Liver (tissue), 9 donors: ENCODE data around the gene EXOC3. TPM values are rescaled to one million over a fixed set of nuclear protein-coding genes. Genes with fewer than 3 reads are reported as not detected.

Source experiments
- DNase-seq: peaks from one replicate; pipeline ENCODE4 v3.0.0-alpha.2; 2017; ENCODE audit warnings: low spot score
- H3K27ac ChIP-seq, 2 donors: one replicate each; pipeline ENCODE4 v1.7.0; 2013; ENCODE audit warnings: inconsistent platforms in 2 of 2, low read length in 2 of 2, control low read depth in 1 of 2, low read depth in 1 of 2, mild to moderate bottlenecking in 1 of 2
- H3K27me3 ChIP-seq, 4 donors: one replicate each; pipeline versions ENCODE4 v1.6.1 to v1.7.0; 2013; ENCODE audit warnings: low read length in 3 of 4, inconsistent platforms in 1 of 4, mild to moderate bottlenecking in 1 of 4, moderate library complexity in 1 of 4; ENCODE audit not compliant: control insufficient read depth in 4 of 4, insufficient read depth in 4 of 4
- H3K36me3 ChIP-seq, 4 donors: one replicate each; pipeline versions ENCODE4 v1.6.1 to v1.7.0; 2013; ENCODE audit warnings: low read length in 3 of 4, mild to moderate bottlenecking in 3 of 4, low read depth in 1 of 4, moderate library complexity in 1 of 4; ENCODE audit not compliant: control insufficient read depth in 4 of 4, insufficient read depth in 3 of 4
- H3K4me1 ChIP-seq, 4 donors: one replicate each; pipeline versions ENCODE4 v1.6.1 to v1.7.0; 2013; ENCODE audit warnings: low read length in 3 of 4, mild to moderate bottlenecking in 3 of 4, moderate library complexity in 1 of 4; ENCODE audit not compliant: control insufficient read depth in 4 of 4, insufficient read depth in 4 of 4
- H3K4me3 ChIP-seq, 3 donors: one replicate each; pipeline versions ENCODE4 v1.6.1 to v1.7.0; 2013; ENCODE audit warnings: low read length in 3 of 3, control low read depth in 1 of 3, low read depth in 1 of 3, mild to moderate bottlenecking in 1 of 3
- H3K9ac ChIP-seq, 2 donors: one replicate each; pipeline ENCODE4 v1.7.0; 2013; ENCODE audit warnings: low read length in 2 of 2, mild to moderate bottlenecking in 2 of 2, moderate library complexity in 2 of 2, control low read depth in 1 of 2, low read depth in 1 of 2
- H3K9me3 ChIP-seq, 4 donors: one replicate each; pipeline versions ENCODE4 v1.6.1 to v1.7.0; 2013; ENCODE audit warnings: low read length in 3 of 4; ENCODE audit not compliant: control insufficient read depth in 4 of 4
- EGR1 ChIP-seq, 2 donors: IDR thresholded peaks; 2 replicates each; pipeline ENCODE4 v1.6.1; 2016 to 2018; ENCODE audit warnings: antibody characterized with exemption in 2 of 2, low read depth in 2 of 2
- FOXA1 ChIP-seq: IDR thresholded peaks from 2 replicates; pipeline ENCODE4 v1.6.1; 2016; ENCODE audit warnings: antibody characterized with exemption
- FOXA2 ChIP-seq: IDR thresholded peaks from 2 replicates; pipeline ENCODE4 v1.6.1; 2016; ENCODE audit warnings: antibody characterized with exemption
- GABPA ChIP-seq, 2 donors: IDR thresholded peaks in 1 of 2; conservative IDR thresholded peaks in 1 of 2; 2 replicates each; pipeline ENCODE4 v1.6.1; 2016; ENCODE audit warnings: antibody characterized with exemption in 2 of 2, mild to moderate bottlenecking in 1 of 2, moderate library complexity in 1 of 2
- HNF4A ChIP-seq, 2 donors: conservative IDR thresholded peaks; 2 replicates each; pipeline ENCODE4 v1.6.1; 2016; ENCODE audit warnings: antibody characterized with exemption in 2 of 2, mild to moderate bottlenecking in 2 of 2
- JUND ChIP-seq, 2 donors: IDR thresholded peaks; 2 replicates each; pipeline ENCODE4 v1.6.1; 2016; ENCODE audit warnings: antibody characterized with exemption in 2 of 2
- NR2F2 ChIP-seq: IDR thresholded peaks from 2 replicates; pipeline ENCODE4 v1.6.1; 2016; ENCODE audit warnings: antibody characterized with exemption
- RAD21 ChIP-seq, 2 donors: IDR thresholded peaks; 2 replicates each; pipeline ENCODE4 v1.6.1; 2016; ENCODE audit warnings: antibody characterized with exemption in 2 of 2, mild to moderate bottlenecking in 2 of 2
- RXRA ChIP-seq, 2 donors: IDR thresholded peaks; 2 replicates each; pipeline ENCODE4 v1.6.1; 2017 to 2018; ENCODE audit warnings: antibody characterized with exemption in 2 of 2, mild to moderate bottlenecking in 1 of 2
- SP1 ChIP-seq: IDR thresholded peaks from 2 replicates; pipeline ENCODE4 v1.6.1; 2018; ENCODE audit warnings: antibody characterized with exemption, mild to moderate bottlenecking
- TAF1 ChIP-seq: conservative IDR thresholded peaks from 2 replicates; pipeline ENCODE4 v1.6.1; 2016; ENCODE audit warnings: antibody characterized with exemption, mild to moderate bottlenecking
- YY1 ChIP-seq: IDR thresholded peaks from 2 replicates; pipeline ENCODE4 v1.6.1; 2016; ENCODE audit warnings: antibody characterized with exemption, mild to moderate bottlenecking
- WGBS: extraction: QIAGEN DNeasy Blood & Tissue Kit; methylation state at CpG from one replicate; pipeline ENCODE4 v1.1.7; 2013; 5-methylcytosine and 5-hydroxymethylcytosine counted together
- polyA plus RNA-seq, 2 donors: library from polyadenylated mRNA; stranded (reverse) in 1 of 2; unstranded in 1 of 2; fragments of 200-250 nt in 1 of 2; fragments of >200 nt in 1 of 2; fragmentation: Nextera tagmentation in 1 of 2; extraction: Ambion mirVana in 1 of 2; gene quantifications; one replicate each; pipeline versions ENCODE4 v1.2.1 to v1.2.3, GENCODE V29; 2013 to 2015
- total RNA-seq, 2 donors: library from RNA; depleted of rRNA; stranded (reverse); fragments of >200 nt; gene quantifications; one replicate each; pipeline ENCODE4 v1.2.3, GENCODE V29; 2014
- TF ChIP-seq, protein P1 (sequence below): IDR thresholded peaks from 2 replicates; pipeline ENCODE4 v1.6.1; 2016; ENCODE audit warnings: antibody characterized with exemption, mild to moderate bottlenecking
- TF ChIP-seq, protein P2 (sequence below): fragments of 150-350 bp; IDR thresholded peaks from 2 replicates; pipeline ENCODE4 v1.5.1; 2017; ENCODE audit warnings: improper control_type of control experiment, low read depth, low read length; ENCODE audit not compliant: missing input control
- TF ChIP-seq, protein P3 (sequence below): IDR thresholded peaks from 2 replicates; pipeline ENCODE4 v1.6.1; 2016; ENCODE audit warnings: antibody characterized with exemption
- TF ChIP-seq, protein P4 (sequence below): IDR thresholded peaks from 2 replicates; pipeline ENCODE4 v1.6.1; 2016; ENCODE audit warnings: antibody characterized with exemption
- TF ChIP-seq, protein P5 (sequence below): IDR thresholded peaks from 2 replicates; pipeline ENCODE4 v1.6.1; 2016; ENCODE audit warnings: antibody characterized with exemption
- donor health status: healthy.
- donor health status: healthy.
- donor health status: healthy.
- donor health status: healthy.
- donor health status: healthy.

EXOC3 gene
- total and polyA plus RNA-seq, 4 donors = 12.4 to 23.9 (median 18.5) TPM

DNA sequence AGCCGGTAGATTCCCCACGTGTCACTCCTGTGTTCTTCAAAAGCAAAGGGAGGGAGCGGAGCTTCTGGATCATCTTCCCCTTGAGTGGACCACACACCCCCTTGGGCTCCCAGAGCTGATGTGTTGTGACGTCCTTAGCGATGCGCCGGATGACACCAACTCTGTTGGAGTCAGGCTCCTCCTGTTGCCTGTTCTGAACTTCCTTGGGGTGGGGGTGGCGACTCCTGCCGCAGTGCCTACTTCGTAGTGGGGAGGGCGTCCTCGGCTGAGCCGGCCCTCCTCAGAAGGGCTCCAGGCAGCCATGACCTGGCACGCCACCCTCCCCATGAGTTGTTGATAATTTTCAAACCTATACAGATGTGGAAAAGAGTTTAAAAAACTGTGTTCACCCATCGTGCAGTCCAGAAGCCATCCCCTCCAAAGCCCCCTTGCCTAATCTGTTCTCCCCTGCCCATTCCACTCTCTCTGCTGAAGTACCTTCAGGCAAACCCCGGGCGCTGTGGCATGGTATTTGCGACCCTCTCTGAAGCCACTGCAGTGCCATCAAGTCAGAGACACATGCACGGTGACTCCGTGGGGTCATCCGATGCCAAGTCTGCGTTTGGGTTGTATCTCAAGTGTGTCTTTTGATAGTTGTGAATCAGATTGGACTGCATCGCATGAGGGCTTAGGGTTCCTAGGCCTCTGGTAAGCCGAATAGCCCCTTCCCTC, 16.7 kb downstream of the EXOC3 start:
- DNase-seq = no peak
- H3K4me1 ChIP-seq = no peaks in the 10 kb centered on the region
- H3K36me3 ChIP-seq = peaks cover 4 to 68% (median 38%) of the 10 kb centered on the region in 4 donors
- H3K4me3 ChIP-seq = no peak overlapping the region
- H3K27ac ChIP-seq = no peak overlapping the region
- TF ChIP-seq, protein P1, sequence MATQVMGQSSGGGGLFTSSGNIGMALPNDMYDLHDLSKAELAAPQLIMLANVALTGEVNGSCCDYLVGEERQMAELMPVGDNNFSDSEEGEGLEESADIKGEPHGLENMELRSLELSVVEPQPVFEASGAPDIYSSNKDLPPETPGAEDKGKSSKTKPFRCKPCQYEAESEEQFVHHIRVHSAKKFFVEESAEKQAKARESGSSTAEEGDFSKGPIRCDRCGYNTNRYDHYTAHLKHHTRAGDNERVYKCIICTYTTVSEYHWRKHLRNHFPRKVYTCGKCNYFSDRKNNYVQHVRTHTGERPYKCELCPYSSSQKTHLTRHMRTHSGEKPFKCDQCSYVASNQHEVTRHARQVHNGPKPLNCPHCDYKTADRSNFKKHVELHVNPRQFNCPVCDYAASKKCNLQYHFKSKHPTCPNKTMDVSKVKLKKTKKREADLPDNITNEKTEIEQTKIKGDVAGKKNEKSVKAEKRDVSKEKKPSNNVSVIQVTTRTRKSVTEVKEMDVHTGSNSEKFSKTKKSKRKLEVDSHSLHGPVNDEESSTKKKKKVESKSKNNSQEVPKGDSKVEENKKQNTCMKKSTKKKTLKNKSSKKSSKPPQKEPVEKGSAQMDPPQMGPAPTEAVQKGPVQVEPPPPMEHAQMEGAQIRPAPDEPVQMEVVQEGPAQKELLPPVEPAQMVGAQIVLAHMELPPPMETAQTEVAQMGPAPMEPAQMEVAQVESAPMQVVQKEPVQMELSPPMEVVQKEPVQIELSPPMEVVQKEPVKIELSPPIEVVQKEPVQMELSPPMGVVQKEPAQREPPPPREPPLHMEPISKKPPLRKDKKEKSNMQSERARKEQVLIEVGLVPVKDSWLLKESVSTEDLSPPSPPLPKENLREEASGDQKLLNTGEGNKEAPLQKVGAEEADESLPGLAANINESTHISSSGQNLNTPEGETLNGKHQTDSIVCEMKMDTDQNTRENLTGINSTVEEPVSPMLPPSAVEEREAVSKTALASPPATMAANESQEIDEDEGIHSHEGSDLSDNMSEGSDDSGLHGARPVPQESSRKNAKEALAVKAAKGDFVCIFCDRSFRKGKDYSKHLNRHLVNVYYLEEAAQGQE = no peak
- TF ChIP-seq RXRA (IDR thresholded peaks at IDR 0.05) = no peak
- TF ChIP-seq GABPA (IDR thresholded peaks at IDR 0.05 in 1 of 2, conservative IDR thresholded peaks at IDR 0.05 in 1 of 2) = no peak
- TF ChIP-seq JUND (IDR thresholded peaks at IDR 0.05) = no peak
- TF ChIP-seq, protein P2, sequence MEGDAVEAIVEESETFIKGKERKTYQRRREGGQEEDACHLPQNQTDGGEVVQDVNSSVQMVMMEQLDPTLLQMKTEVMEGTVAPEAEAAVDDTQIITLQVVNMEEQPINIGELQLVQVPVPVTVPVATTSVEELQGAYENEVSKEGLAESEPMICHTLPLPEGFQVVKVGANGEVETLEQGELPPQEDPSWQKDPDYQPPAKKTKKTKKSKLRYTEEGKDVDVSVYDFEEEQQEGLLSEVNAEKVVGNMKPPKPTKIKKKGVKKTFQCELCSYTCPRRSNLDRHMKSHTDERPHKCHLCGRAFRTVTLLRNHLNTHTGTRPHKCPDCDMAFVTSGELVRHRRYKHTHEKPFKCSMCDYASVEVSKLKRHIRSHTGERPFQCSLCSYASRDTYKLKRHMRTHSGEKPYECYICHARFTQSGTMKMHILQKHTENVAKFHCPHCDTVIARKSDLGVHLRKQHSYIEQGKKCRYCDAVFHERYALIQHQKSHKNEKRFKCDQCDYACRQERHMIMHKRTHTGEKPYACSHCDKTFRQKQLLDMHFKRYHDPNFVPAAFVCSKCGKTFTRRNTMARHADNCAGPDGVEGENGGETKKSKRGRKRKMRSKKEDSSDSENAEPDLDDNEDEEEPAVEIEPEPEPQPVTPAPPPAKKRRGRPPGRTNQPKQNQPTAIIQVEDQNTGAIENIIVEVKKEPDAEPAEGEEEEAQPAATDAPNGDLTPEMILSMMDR = no peak
- TF ChIP-seq TAF1 = no peak
- TF ChIP-seq, protein P3, sequence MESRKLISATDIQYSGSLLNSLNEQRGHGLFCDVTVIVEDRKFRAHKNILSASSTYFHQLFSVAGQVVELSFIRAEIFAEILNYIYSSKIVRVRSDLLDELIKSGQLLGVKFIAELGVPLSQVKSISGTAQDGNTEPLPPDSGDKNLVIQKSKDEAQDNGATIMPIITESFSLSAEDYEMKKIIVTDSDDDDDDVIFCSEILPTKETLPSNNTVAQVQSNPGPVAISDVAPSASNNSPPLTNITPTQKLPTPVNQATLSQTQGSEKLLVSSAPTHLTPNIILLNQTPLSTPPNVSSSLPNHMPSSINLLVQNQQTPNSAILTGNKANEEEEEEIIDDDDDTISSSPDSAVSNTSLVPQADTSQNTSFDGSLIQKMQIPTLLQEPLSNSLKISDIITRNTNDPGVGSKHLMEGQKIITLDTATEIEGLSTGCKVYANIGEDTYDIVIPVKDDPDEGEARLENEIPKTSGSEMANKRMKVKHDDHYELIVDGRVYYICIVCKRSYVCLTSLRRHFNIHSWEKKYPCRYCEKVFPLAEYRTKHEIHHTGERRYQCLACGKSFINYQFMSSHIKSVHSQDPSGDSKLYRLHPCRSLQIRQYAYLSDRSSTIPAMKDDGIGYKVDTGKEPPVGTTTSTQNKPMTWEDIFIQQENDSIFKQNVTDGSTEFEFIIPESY = no peak
- TF ChIP-seq NR2F2 = no peak
- TF ChIP-seq, protein P4, sequence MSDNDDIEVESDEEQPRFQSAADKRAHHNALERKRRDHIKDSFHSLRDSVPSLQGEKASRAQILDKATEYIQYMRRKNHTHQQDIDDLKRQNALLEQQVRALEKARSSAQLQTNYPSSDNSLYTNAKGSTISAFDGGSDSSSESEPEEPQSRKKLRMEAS = no peak
- TF ChIP-seq, protein P5, sequence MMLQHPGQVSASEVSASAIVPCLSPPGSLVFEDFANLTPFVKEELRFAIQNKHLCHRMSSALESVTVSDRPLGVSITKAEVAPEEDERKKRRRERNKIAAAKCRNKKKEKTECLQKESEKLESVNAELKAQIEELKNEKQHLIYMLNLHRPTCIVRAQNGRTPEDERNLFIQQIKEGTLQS = no peak
- TF ChIP-seq SP1 = no peak
- no peak for TF ChIP-seq HNF4A (conservative IDR thresholded peaks at IDR 0.05)
- TF ChIP-seq YY1 = no peak
- TF ChIP-seq EGR1 (IDR thresholded peaks at IDR 0.05; ENCODE audit: low read depth in 2 of 2) = no peak
- H3K9ac ChIP-seq = no peak overlapping the region
- no peaks in the 10 kb centered on the region for H3K9me3 ChIP-seq
- WGBS = 95% methylated on average over 24 of the region's 24 CpGs
- H3K27me3 ChIP-seq = no peaks in the 10 kb centered on the region

DNA sequence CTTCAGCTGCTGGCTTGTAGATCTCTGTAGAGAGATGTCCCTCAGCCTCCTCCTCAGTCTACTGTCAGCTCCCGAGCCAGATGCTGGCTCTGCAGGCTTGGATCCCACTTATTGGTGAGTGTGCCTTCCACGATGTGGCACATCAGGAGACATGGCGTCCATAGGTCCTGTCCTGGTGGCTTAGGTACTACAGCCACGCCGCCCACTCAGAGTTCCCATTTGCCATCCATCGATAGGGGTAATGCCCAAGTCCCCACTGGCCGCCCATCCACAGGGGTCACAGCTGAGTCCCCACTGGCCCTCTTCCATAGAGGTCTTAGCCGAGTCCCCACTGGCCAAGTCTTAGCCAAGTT, 17.3 kb downstream of the EXOC3 start:
- Histone ChIP-seq H3K9ac (no peak overlapping the region), H3K4me1 (no peaks in the 10 kb centered on the region), H3K36me3 (peaks cover 9 to 68% (median 36%) of the 10 kb centered on the region in 4 donors), H3K9me3 (no peaks in the 10 kb centered on the region), H3K27me3 (no peaks in the 10 kb centered on the region), H3K4me3 (no peak overlapping the region), H3K27ac (no peak overlapping the region)
- DNase-seq = no peak
- WGBS = 98% methylated on average over 8 of the region's 8 CpGs
- TF ChIP-seq, protein P2 = no peak
- TF ChIP-seq FOXA2 (no peak), TAF1 (no peak), JUND (IDR thresholded peaks at IDR 0.05) (no peak), RAD21 (IDR thresholded peaks at IDR 0.05) (no peak), FOXA1 (no peak), RXRA (IDR thresholded peaks at IDR 0.05) (no peak), GABPA (IDR thresholded peaks at IDR 0.05 in 1 of 2, conservative IDR thresholded peaks at IDR 0.05 in 1 of 2) (no peak), EGR1 (IDR thresholded peaks at IDR 0.05; ENCODE audit: low read depth in 2 of 2) (no peak), YY1 (no peak)
- TF ChIP-seq, protein P4 = no peak
- TF ChIP-seq, protein P5 = no peak
- TF ChIP-seq, protein P3 = no peak
